Nephron progenitor cell (in vitro differentiated cells): ENCODE data around the gene ADCY3.

Experiments used
- DNase-seq: peaks from one replicate; pipeline ENCODE4 v3.0.0; 2021
- H3K27ac Mint-ChIP-seq: 2 replicates; pipeline ENCODE4 v1.8.0; 2021; ENCODE audit warnings: mild to moderate bottlenecking, moderate library complexity, mixed read lengths
- H3K27me3 Mint-ChIP-seq: 2 replicates; pipeline ENCODE4 v1.8.0; 2021; ENCODE audit warnings: mild to moderate bottlenecking, low read depth, mixed read lengths; ENCODE audit not compliant: poor library complexity
- H3K36me3 Mint-ChIP-seq: 2 replicates; pipeline ENCODE4 v1.8.0; 2021; ENCODE audit warnings: low read depth, mixed read lengths
- H3K4me1 Mint-ChIP-seq: 2 replicates; pipeline ENCODE4 v1.8.0; 2021; ENCODE audit warnings: mixed read lengths
- H3K4me3 Mint-ChIP-seq: 2 replicates; pipeline ENCODE4 v1.8.0; 2021; ENCODE audit warnings: mild to moderate bottlenecking, moderate library complexity, mixed read lengths
- H3K9me3 Mint-ChIP-seq: 2 replicates; pipeline ENCODE4 v1.8.0; 2021; ENCODE audit warnings: mild to moderate bottlenecking, moderate library complexity, mixed read lengths
- TF ChIP-seq, protein P1 (sequence below): fragments of 200-600 bp; sonication (generic); IDR thresholded peaks from 2 replicates; pipeline ENCODE4 v1.5.0; 2021; ENCODE audit warnings: antibody characterized with exemption

Gene ADCY3

DNA sequence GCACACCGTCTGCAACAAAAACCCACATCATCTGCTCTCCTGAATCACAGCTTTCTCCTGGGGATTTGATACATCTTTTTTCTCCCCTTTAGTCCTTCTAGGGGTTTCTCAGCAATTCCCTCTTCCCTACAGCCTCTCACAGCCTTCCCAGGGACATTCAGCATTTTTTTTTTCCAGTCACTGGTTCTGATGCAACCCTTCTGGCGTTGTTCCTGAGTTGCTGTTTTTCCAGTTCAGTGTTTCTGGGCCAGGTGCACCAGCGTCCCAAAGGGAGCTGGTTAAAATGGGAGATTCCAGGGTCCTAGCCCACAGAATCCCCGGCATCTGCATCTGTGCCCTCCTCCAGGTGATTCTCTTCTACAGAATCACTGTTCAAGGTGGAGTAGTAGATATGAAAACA, 36.1 kb downstream of the ADCY3 start:
- TF ChIP-seq, protein P1, sequence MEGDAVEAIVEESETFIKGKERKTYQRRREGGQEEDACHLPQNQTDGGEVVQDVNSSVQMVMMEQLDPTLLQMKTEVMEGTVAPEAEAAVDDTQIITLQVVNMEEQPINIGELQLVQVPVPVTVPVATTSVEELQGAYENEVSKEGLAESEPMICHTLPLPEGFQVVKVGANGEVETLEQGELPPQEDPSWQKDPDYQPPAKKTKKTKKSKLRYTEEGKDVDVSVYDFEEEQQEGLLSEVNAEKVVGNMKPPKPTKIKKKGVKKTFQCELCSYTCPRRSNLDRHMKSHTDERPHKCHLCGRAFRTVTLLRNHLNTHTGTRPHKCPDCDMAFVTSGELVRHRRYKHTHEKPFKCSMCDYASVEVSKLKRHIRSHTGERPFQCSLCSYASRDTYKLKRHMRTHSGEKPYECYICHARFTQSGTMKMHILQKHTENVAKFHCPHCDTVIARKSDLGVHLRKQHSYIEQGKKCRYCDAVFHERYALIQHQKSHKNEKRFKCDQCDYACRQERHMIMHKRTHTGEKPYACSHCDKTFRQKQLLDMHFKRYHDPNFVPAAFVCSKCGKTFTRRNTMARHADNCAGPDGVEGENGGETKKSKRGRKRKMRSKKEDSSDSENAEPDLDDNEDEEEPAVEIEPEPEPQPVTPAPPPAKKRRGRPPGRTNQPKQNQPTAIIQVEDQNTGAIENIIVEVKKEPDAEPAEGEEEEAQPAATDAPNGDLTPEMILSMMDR: no peak
- Mint-ChIP-seq H3K36me3 (peaks cover 13% of the 10 kb centered on the region), H3K27ac (no peak overlapping the region), H3K4me1 (peaks cover 76% of the 10 kb centered on the region), H3K9me3 (no peaks in the 10 kb centered on the region), H3K27me3 (peaks cover 2% of the 10 kb centered on the region), H3K4me3 (no peak overlapping the region)
- DNase-seq: no peak

DNA sequence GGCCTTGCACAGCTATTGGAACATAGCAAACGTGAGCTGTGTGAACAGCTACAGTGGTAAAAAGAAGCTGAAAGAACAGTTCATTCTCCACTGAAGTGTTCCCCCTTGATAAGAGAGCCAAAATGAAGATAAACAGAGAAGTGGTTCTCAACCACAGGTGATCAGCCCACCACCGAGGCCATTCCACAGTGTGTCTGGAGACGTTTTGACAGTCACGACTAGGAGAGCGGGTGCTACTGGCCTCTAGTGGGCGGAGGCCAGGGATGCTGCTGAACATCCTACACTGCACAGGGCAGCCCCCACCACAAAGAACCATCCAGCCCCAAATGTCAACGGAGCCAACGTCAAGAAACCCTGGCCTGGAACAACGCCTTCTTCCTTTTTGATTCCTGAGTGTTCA, 38.4 kb downstream of the ADCY3 start:
- Mint-ChIP-seq H3K4me3 (no peak overlapping the region), H3K27ac (peak overlapping the region; percentile 81), H3K27me3 (no peaks in the 10 kb centered on the region), H3K4me1 (peaks cover 76% of the 10 kb centered on the region), H3K36me3 (peaks cover 13% of the 10 kb centered on the region), H3K9me3 (no peaks in the 10 kb centered on the region)
- TF ChIP-seq, protein P1: no peak
- DNase-seq: no peak

DNA sequence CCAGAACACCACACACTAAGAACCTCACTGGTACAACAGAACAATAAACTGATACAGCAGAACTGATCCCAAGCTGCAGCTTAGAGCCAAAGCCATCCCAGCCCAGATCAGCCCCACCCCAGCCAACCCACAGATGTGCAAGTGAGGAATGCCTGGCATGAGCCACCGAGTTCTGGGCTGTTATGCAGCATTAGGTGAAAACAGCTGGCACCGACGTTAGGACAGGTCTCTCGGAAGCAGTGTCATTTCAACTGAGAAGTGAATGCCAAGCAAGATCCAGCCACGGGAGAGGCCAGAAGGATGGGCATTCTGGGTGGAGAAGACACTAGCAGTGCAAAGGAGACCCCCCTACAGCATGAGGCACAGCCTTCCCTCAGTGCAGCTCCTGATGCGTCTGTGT, 38.9 kb downstream of the ADCY3 start:
- Mint-ChIP-seq H3K4me1 (peaks cover 75% of the 10 kb centered on the region), H3K27ac (no peak overlapping the region), H3K36me3 (peaks cover 13% of the 10 kb centered on the region), H3K4me3 (no peak overlapping the region), H3K9me3 (no peaks in the 10 kb centered on the region), H3K27me3 (no peaks in the 10 kb centered on the region)
- TF ChIP-seq, protein P1: no peak
- DNase-seq: no peak

DNA sequence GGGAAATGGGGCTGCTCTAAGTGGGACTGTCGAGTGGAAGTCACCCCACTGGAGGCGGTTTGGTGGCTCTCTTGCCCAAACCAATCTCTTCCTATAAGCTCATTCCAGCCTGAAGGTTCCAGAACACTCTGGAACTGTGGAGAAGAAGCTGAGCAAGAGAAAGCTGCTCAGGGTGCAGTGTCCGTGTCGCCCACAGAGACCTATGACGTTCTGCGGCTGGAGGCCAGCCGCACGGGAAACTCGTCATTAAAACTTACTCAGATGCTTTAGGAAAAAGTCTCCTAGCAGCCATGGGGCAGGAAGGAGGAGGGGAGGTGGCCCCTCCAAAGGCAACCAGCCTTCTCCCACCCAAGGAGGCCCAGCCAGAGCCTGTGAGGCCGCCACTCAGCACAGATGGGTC, 41.7 kb downstream of the ADCY3 start:
- no peak overlapping the region for H3K4me3 Mint-ChIP-seq
- peaks cover 13% of the 10 kb centered on the region for H3K36me3 Mint-ChIP-seq
- TF ChIP-seq, protein P1: no peak
- H3K4me1 Mint-ChIP-seq: peaks cover 68% of the 10 kb centered on the region
- H3K27ac Mint-ChIP-seq: no peak overlapping the region
- no peak for DNase-seq
- no peaks in the 10 kb centered on the region for H3K9me3 Mint-ChIP-seq
- no peaks in the 10 kb centered on the region for H3K27me3 Mint-ChIP-seq

DNA sequence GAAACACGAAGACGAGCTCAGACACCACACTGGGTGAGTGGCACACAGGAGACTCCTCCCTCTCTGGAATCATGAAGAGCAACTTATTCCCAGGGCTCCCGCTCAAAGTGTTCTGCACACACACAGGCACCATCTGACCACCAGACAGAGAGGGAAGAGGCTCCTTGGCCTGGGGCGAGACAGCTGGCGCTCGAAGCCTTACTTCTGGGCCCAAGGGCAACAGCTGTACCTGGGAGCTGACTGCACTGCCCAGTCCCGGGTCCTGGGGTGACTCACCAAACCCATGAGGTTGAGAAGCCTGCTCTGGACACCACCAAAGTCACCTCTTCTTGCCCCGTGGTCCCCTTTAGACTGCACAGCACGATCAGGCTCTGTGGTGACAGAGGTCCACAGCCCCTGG, 42.4 kb downstream of the ADCY3 start:
- H3K4me1 Mint-ChIP-seq: peaks cover 73% of the 10 kb centered on the region
- DNase-seq: no peak
- no peaks in the 10 kb centered on the region for H3K27me3 Mint-ChIP-seq
- peak overlapping the region; percentile 74 for H3K27ac Mint-ChIP-seq
- no peaks in the 10 kb centered on the region for H3K9me3 Mint-ChIP-seq
- H3K36me3 Mint-ChIP-seq: peaks cover 13% of the 10 kb centered on the region
- TF ChIP-seq, protein P1: no peak
- H3K4me3 Mint-ChIP-seq: no peak overlapping the region

DNA sequence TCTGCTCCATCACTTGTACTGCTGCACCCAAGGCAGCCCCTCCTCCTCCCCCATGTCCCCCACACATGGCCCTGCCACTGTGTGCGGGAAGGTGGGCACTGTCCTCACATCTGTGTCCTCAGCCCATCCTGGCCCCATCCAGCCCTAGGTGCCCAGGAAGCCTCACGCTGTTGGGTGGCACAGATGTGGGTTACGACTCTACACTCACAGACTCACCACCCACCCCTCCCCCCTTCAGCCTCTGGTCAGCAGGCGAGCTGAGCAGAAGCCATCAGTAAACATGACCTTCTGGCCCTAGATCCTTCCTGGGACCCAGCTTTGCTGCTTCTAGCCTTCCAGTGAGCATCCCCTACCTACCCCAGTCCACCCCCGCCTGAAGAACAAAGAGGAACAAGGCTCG, 43.0 kb downstream of the ADCY3 start:
- TF ChIP-seq, protein P1: no peak
- Mint-ChIP-seq H3K27me3 (no peaks in the 10 kb centered on the region), H3K9me3 (no peaks in the 10 kb centered on the region), H3K4me1 (peaks cover 73% of the 10 kb centered on the region), H3K27ac (peak overlapping the region; percentile 74), H3K4me3 (no peak overlapping the region), H3K36me3 (peaks cover 13% of the 10 kb centered on the region)
- no peak for DNase-seq
